Measurements from ENCODE around the gene GAB2.

GAB2 gene

DNA sequence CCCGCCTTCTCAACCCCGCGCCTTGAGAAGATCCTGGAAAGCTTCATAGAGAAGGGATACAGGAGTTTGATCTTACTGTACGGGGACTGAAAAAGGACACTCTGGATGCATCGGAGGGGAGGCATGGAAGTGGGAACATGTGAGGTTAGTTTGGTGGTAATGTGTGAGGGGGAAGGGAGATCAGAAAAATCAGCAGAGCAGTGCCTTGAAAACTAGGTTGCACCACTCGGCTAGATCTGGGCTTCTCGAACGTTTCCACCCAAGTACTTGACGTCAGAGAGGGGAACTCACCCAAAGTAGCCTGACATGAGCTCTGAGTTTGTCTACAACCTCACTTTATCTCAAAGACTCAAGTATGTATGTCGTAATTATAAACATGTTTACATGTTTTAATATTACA, 214.4 kb downstream of the GAB2 start:
- no peak for DNase-seq (ENCODE audit: low read depth)
- no peak overlapping the region for H3K4me3 ChIP-seq (ENCODE audit: low read depth, low read length)
- TF ChIP-seq, protein P1, sequence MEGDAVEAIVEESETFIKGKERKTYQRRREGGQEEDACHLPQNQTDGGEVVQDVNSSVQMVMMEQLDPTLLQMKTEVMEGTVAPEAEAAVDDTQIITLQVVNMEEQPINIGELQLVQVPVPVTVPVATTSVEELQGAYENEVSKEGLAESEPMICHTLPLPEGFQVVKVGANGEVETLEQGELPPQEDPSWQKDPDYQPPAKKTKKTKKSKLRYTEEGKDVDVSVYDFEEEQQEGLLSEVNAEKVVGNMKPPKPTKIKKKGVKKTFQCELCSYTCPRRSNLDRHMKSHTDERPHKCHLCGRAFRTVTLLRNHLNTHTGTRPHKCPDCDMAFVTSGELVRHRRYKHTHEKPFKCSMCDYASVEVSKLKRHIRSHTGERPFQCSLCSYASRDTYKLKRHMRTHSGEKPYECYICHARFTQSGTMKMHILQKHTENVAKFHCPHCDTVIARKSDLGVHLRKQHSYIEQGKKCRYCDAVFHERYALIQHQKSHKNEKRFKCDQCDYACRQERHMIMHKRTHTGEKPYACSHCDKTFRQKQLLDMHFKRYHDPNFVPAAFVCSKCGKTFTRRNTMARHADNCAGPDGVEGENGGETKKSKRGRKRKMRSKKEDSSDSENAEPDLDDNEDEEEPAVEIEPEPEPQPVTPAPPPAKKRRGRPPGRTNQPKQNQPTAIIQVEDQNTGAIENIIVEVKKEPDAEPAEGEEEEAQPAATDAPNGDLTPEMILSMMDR (conservative IDR thresholded peaks at IDR 0.05; ENCODE audit: low read depth, low read length), result no peak

DNA sequence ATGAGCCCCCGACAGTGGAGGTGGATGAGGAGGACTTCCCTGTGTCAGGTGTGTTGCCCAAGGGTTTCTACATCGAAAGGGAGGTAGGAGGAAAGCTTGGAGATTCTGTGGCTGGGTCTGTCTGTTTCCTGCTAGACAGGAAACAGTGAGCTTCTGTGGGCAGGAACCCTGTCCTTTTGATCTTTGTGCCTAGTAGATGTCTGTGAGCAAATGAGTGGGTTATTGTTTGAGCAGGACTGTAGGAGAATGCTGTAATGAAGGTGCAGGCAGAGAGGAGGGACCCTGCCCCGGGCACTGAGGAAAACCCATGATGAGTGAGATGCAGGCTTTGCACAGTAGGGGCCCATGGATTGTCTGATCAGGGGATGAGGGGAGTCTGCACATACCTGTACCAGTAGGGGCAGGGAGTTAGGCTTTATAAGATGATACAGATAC, 214.9 kb downstream of the GAB2 start:
- no peak overlapping the region for H3K4me3 ChIP-seq (ENCODE audit: low read depth, low read length)
- DNase-seq (ENCODE audit: low read depth), result no peak
- TF ChIP-seq, protein P1 (conservative IDR thresholded peaks at IDR 0.05; ENCODE audit: low read depth, low read length), result no peak

DNA sequence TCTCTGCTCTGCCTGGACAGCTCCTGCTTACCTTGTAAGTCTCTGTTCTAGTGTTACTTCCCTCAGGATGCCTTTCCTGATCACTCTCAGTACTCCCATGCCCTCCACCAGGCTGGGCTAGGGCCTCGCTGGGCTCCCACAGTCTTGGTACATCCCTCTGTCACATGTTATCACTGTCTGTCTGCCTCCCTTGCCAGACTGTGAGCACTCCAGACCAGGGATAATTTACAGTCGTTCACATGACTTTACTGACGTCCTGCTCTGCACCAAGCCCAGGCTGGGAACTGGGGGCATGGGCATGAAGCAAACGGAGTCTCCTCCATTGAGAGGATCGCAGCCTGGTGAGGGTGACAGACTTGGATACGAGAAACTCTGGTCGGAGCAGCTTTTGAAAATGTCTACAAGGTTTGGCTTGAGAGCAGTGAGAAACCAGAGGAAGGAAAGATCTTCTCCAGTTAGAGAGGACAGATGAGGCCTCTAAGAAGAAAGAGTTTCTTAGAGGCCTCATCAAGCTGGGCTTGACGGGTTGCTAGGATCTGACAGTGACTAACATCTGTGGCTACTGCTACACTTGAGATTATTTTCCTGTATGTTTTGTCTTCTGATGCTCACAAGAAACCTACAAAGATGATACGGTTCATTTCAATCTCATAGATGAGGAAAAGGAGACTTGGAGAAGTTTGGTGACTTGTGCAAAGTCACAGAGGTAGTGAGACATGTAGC, 216.4 kb downstream of the GAB2 start:
- DNase-seq (ENCODE audit: low read depth), result no peak
- TF ChIP-seq, protein P1 (conservative IDR thresholded peaks at IDR 0.05; ENCODE audit: low read depth, low read length), result no peak
- no peak overlapping the region for H3K4me3 ChIP-seq (ENCODE audit: low read depth, low read length)

GRCh38 chr11:78200553-78200952, 217.1 kb downstream of the GAB2 start:
- no peak for DNase-seq (ENCODE audit: low read depth)
- H3K4me3 ChIP-seq (ENCODE audit: low read depth, low read length), result no peak overlapping the region
- TF ChIP-seq, protein P1 (conservative IDR thresholded peaks at IDR 0.05; ENCODE audit: low read depth, low read length), result no peak

DNA sequence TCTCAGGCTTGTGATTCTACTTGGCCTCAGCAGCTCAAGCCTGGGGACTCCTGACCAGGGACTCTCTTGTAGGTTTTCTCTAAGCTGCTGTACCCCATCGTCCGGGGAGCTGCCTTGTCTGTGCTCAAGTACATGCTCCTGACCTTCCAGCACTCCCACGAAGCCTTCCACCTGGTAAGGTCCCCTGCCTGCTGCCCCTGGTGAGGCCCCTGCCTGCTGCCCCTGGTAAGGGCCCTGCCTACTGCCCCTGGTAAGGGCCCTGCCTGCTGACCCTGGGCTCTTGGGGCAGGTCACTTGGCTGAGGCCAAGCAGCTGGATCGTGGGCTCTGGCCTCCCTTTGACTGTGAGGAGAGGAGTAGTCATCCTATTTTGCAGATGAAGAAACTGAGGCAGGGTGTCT, 217.6 kb downstream of the GAB2 start:
- DNase-seq (ENCODE audit: low read depth), result no peak
- TF ChIP-seq, protein P1 (conservative IDR thresholded peaks at IDR 0.05; ENCODE audit: low read depth, low read length), result no peak

GRCh38 chr11:78199653-78200015, 218.0 kb downstream of the GAB2 start:
- no peak overlapping the region for H3K4me3 ChIP-seq (ENCODE audit: low read depth, low read length)
- TF ChIP-seq, protein P1 (conservative IDR thresholded peaks at IDR 0.05; ENCODE audit: low read depth, low read length), result no peak

More for the DNA sequence above, 217.6 kb downstream of the GAB2 start:
- H3K4me3 ChIP-seq (ENCODE audit: low read depth, low read length), result no peak overlapping the region

GRCh38 chr11:78199015-78199652, 218.5 kb downstream of the GAB2 start:
- H3K4me3 ChIP-seq (ENCODE audit: low read depth, low read length), result no peak overlapping the region
- no peak for DNase-seq (ENCODE audit: low read depth)
- TF ChIP-seq, protein P1 (conservative IDR thresholded peaks at IDR 0.05; ENCODE audit: low read depth, low read length), result no peak

More at GRCh38 chr11:78199653-78200015, 218.0 kb downstream of the GAB2 start:
- DNase-seq (ENCODE audit: low read depth), result no peak

Measured in choroid plexus epithelial cell (primary cell).